Fibroblast of peridontal ligament (primary cell): Measurements from ENCODE around the gene ANKRD33.
A peak's percentile ranks its signal among the peaks of the same experiment; 100 is the strongest.
"Not testable (repeated sequence)": the region's sequence is repeated elsewhere in the genome, so short reads cannot be mapped to it uniquely, and the experiment has no call there.

Experiments used
- DNase-seq: peaks from one replicate; pipeline ENCODE4 v3.0.0-alpha.2; 2010; ENCODE audit errors: extremely low read depth

Gene ANKRD33

DNA sequence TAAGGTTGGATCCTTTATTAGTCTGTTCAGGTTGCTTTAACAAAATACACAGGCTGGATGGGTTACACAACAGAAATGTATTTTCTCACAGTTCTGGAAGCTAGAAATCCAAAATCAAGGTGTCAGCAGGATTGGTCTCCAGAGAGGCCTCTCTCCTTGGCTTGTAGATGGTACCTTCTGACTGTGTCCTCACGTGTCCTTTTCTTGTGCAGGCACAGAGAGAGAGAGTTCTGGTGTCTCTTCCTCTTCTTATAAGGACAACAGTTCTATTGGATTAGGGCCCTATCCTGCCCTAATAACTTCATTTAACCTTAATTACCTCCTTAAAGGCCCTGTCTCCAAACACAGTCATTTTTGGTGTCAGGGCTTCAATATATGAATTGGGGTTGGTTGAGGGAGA lies 4.6 kb upstream of the ANKRD33 start:
- DNase-seq, result no peak

DNA sequence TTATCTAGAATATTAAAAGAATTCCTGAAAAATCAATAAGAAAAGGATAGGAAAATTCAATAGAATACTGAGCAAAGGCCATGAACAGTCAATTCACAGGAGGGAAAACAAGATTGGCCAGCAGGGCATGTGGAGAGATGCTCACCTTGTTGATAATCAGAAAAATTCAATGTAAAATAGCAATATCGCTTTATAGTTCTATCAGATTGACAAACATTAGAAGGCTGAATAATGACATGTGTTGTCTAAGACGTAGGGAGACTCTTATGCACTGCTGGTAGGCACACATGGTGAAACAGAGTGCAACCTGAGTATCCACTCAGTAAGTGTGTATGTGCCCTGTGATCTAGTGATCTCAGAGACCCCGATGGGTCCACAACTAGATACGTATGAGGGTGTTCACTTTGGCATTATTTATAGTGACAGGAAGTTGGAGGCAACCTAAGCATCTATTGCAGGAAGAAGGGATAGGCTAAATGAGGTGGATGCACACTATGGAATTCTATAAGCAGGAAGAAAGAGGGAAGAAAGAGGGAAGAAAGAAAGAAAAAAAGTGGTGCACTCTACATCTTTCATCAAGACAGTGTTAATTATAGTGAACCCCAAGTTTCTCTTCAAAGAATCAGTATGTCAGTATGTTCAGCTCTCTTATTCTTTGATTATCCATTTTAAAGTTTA lies 3.8 kb upstream of the ANKRD33 start:
- no peak for DNase-seq

DNA sequence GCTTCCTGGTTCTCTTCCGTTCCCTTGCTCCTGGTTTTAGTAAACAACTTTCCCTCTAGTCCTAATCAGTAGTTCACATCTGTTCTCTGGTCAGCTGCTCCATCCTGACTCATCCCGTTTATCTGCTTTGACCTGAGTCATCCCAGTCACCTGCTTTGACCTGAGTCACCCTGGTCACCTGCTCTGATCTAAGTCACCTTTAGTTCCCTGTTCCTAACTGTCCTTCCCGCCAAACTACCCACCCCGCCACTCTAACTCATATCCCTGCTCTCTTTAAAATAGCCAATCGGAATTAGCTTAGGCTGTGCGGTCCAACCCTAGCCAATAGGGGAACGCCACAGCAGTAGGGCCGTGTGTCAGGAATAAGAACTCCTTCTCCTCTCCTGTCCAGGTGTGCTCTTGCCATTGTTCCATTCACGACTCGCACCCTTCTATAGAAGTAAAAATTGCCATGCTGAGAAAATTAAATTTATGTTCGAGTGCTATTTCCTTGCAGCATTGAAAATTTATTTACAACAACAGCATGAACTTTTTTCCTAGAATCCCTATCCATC lies 3.1 kb upstream of the ANKRD33 start:
- DNase-seq, result no peak

DNA sequence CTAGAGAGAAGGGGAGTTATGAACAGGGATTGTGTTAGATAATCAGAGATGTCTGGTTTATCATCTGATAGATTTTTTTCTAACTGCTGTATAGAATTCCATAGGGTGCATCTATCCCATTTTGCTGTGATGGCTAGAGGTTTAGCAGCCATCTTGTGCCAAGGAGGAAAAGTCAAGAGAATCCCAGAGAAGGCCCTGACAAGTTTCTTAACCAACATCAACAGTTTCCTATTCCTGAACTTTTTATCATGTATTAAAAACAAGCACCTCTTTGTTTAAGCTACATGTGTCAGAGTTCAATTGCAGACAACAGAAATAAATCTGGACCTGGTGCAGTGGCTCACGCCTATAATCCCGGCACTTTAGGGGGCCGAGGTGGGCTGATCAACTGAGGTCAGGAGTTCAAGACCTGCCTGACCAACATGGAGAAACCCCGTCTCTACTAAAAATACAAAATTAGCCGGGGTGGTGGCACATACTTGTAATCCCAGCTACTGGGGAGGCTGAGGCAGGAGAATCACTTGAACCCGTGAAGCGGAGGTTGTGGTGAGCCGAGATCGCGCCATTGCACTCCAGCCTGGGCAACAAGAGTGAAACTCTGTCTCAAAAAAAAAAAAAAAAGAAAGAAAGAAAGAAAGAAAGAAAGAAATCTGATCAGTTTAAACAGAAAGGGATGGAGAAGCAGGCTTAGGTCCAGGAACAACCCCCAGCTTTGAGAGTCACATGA lies 2.4 kb upstream of the ANKRD33 start:
- DNase-seq, result not testable (repeated sequence)

DNA sequence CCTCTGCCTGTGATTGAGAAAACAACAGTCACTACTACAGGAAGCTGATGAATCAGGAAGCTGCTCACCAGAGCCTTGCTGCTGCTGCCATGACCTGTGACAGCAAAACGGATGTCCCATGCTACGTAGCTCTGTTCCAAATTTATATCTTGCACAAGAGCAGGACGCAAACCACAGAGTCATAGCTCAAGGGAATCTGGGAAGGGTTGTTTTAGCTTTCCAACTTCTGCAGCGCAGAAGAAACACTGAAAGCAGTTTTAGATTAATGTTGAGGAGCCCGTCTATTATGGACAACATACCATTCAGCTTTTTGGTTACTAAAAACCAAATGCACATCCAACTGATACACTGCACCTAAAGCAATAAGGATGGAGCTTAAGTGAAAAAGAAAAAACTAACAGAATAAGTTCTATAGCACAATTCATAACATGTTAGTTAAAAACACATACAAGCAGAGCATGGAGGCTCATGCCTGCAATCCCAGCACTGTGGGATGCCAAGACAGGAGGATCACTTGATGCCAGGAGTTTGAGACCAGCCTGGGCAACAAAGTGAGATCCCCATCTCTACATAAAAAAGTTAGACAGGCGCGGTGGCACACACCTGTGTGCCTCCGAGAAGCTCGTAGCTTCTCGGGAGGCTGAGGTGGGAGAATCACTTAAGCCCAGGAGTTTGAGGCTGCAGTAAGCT lies 1.7 kb upstream of the ANKRD33 start:
- DNase-seq, result peak; percentile 98

DNA sequence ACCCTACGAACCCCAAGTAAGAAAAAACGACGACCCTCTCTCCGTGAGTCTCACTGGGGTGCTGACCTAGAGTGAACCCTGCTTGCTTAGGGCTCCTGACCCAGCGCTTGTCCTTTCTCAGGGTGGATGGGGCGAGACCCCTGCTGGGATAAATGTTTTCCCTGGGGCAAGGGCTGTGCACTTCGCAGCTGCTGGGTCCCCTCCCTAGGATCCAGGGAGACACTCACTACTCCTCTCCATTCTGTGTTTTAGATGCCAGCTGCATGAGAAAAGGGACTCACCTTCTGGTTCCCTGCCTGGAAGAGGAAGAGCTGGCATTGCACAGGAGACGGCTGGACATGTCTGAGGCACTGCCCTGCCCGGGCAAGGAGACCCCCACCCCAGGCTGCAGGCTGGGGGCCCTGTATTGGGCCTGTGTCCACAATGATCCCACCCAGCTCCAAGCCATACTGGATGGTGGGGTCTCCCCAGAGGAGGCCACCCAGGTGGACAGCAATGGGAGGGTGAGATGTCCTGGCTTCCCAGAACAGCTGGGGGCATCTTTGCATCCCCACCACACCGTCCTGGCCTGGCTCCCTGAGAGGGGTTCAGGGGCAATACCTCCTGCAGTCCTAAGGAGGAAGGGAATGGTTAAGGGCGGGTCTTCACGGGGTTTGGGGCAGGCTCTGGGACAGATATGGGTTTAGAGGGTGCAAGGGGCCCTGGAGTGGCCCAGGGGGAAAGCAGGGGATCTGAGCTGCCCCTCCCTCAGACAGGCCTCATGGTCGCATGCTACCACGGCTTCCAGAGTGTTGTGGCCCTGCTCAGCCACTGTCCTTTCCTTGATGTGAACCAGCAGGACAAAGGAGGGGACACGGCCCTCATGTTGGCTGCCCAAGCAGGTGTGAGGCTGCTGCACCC lies 663 bp downstream of the ANKRD33 start:
- DNase-seq, result no peak

DNA sequence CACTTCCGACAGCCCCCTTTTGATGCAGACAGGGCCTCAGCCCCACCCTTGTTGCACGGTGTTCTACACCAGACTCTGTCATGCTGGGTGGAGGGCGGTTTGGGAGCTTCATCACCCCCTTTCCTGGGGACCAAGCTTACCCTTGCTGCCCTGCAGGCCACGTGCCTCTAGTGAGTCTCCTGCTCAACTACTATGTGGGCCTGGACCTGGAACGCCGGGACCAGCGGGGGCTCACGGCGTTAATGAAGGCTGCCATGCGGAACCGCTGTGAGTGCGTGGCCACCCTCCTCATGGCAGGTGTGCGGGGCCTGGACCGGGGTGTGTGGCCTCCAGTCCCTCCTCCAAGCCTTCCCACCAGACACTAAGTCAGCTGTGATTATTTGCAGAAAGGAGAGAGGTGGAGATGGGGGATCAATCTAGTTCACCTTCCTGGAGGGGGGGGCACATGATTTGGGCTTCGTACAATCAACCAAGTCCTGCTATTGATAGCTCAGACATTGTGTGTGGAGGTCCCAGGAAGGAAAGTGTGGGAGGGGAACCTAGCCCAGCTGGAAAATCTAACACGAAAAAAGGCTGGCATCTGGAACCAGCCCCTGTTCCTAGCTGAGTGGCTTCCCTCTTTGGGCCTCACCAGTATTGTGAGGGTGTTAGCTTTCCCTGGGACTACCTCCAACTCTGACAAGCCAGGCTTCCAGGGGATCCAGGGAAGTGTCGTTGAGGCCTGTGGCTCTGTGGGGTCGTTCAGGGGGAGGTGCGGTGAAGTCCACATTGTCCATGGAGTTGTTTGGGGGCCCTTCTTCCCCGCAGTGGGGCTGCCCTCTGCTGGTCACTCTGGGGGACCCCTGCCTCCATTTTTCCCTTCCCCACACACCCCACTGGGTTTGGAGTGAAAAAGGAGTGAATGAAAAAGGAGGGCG lies 1.6 kb downstream of the ANKRD33 start:
- DNase-seq, result no peak

DNA sequence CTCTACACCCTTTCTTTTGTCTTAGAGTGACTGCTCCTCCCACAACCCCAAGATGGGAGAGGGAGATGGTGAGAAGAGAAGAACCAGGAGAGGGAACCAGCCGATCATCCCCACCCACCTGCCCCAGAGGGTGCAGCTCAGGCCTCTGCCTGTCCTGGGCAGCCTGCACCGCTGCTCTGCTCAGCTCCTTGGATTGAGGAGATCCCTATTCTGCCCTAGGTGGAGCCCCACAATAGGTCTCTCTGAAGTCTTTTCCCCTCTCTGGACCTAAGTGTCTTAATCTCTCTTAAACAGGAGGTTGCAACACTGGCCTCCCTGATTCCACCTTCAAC lies 2.2 kb downstream of the ANKRD33 start:
- no peak for DNase-seq

DNA sequence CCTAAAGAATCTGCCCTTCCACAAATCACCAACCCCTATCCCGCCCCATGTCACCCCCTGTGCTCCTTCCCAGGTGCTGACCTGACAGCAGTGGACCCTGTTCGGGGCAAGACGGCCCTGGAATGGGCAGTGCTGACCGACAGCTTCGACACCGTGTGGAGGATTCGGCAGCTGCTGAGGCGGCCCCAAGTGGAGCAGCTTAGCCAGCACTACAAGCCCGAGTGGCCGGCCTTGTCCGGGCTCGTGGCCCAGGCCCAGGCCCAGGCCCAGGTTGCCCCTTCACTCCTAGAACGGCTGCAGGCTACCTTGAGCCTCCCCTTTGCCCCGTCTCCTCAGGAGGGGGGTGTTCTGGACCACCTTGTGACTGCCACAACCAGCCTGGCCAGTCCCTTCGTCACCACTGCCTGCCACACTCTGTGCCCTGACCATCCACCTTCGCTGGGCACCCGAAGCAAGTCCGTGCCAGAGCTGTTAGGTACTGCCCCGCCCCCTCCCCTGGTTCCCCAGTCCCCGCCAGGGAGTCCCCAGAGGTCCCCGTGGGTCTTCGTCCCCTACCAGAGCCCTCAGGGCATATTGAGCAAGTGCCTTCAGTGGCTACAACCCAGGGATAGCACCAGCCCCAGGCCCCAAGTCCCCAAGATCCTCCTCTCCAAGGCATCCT lies 2.7 kb downstream of the ANKRD33 start:
- DNase-seq, result no peak

DNA sequence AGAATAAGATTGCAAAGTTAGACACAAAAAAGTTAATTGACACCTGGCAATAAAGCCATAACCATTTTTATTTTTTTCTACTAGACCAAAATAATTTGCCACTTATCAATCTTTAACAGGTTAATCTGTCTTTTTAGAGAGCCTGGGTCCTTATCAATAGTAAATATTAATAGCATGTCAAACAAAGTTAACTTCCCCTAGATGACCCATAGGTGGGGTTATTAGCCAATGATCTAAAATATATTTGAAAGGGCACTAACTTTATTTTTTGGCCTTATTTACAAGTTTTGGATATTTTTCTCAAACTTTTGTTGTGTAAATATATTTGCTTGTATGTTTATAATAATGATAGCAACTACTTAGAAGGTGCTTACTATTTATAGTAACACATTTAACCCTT lies 3.9 kb downstream of the ANKRD33 start:
- DNase-seq, result peak; percentile 62

DNA sequence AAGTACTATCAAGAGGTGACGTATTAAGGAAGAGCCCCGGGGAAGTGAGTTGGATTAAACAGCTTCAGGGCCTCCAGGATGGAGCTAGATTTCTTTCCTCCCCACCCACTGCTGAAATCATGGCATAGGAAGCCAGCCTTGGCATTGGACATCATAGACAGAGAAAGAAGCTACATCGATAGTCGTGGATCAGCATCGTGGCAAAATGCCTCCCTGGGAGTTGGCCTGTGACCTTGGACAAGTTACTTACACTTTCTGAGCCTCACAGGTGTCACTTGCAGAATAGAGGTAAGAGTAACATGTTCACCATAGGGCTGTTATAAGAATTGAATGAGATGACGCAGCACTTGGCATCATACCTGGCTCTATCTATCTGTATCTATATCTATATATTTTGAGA lies 5.9 kb downstream of the ANKRD33 start:
- no peak for DNase-seq

DNA sequence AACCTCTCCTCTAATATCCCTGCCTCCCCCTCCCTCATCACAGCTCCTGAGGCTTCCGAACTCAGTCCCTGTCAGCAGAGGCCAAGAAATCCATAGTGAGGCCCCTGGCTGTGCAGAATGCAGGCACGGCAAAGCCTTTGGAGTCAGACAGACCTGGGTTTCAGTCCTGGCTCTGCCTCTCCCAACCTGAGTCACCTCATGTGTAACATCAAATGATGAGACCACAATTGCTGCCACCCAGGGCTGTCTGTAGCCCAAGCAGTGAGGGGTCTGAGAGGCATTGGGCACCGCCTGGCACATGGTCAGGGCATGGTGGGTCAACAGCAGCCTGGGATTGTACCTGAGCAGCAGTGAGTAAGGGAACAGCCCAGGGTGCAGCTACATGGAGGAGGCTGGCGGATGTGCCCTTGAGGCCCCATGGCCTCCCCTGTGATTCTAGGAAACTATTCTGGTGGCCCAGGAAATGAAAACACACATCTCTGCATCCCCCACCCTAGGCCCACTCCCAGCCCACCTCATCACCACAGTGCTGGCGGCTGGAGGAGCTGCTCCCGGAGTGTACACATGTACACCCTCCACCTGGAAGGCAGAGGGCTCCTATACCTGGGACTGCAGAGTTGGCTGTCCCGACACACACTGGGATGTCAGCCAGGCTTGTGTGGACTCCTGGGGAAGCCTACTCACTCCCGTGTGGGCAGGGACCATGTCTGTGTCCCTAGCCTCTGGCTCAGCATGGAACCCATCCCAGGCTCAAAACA lies 7.7 kb downstream of the ANKRD33 start:
- no peak for DNase-seq

DNA sequence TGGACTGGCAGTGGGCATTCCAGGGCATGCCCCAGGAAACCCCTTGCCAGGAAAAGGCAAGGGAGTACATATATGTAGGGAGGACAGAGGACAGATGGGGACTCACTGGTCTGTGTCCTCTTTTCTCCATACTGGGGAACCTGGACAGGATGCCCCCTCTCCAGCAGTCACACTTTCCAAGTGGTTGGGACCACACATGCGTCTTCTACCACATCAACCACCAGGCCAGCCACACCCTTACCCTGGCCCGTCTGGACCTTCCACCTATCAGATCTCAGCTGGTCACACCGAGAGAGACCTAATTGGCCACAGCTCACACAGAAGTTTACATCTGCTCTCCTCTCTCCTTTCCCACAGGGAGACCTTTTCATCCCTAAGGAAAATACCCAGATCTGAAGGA lies 8.3 kb downstream of the ANKRD33 start:
- DNase-seq, result no peak

DNA sequence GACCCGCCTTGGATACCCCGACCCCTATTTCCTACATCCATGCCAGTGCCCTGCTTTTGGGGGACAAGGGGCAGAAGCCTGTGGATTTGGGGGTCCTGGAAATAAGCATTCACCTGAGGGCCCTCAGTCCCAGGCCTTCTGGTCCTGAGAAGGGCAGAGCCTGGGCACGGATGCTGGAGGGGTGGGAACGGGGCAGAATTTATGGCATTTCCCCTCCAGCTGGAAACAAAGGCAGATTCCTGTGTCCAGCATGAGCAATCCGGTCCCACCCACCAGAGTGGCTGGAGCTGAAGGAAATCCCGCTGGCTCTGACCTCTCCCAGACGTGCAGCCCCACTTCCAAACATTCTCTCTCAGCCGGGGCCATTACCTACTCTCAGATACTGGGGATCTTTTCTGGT lies 9.3 kb downstream of the ANKRD33 start:
- DNase-seq, result no peak

DNA sequence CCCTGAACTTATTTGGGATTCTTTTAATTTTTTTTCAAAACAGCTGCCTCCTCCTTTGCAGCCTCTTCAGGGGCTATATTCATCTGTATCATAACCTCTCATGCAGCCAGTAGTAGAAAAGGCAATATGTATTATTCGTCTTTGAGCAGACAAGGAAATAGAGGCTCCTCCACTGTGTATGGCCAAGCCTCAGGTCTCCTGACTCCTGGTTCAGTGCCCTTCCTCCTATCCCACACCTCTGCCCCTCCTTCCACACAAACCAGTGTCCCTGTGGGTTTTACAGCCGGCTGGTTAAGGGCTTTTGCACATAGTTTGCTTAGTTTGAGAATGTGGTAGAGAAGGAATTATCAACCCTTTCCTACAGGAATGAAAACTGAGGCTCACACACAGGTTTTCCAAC lies 10.6 kb downstream of the ANKRD33 start:
- DNase-seq, result no peak

DNA sequence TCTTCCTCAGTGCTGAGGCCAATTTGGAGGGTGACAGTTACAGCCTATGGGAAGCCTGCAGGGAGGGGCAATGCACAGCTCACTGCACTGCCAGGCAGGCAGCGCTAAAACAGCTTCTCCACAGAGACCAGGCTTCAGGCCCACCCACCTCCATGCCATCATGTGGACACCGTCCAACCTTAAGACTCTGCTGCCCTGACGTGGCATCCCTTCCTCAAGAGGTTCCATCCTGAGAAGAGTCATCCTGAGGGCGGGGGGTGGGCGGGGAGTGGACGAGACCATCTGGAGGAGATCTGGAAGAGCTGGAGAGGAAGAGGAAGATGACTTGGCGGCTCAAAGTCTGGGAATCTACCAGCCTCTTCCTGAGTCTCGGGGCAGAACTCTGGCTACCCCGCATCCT lies 11.0 kb downstream of the ANKRD33 start:
- no peak for DNase-seq

DNA sequence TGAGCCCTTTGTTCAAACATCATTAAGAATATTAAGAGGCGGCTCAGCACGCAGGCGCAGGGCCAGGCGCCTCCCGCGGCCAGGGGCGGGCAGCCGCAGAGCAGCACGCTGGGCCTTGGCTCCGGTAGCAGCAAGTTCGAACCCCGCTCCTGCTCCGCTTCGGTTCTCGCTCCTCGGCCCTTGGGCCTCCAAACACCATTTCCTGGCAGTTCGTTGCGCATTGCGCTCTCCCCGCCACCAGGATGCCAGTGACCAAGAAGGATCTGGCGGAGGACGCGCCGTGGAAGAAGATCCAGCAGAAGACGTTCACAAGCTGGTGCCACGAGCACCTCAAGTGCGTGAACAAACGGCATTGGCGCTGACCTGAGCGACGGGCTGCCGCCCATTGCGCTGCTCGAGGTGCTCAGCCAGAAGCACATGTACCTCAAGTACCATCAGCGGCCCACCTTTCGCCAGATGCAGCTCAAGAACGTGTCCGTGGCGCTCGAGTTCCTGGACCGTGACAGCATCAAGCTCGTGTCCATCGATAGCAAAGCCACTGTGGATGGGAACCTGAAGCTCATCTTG lies 12.5 kb downstream of the ANKRD33 start:
- DNase-seq, result no peak

DNA sequence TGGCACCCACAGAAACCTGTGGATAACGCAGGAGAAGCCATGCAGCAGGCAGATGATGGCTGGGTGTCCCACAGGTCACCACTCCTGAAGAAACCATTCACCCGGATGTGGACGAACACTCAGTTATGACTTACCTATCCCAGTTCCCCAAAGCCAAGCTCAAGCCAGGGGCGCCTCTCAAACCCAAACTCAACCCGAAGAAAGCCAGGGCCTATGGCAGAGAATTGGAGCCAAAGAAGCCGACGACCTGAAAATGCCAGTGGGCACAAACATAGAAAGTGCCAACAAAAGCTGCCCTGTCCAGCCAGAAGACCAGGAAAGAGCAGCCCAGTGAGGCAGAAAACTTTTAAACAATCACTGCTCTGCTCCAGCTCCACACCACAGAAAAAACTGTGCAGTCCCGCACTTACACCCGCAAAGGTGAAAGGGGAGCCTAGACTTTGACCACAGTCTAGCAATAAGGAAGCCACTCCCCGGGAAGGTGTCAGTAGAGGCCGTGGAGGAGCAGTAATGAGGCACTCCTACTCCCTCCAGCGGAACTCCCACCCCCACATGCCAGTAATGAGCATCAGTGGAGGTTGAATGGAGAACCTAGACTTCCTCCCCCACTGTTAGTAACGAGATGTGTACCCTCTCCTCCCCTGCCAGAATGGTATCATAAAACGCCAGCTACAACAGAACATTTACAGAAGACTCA lies 13.4 kb downstream of the ANKRD33 start:
- no peak for DNase-seq

DNA sequence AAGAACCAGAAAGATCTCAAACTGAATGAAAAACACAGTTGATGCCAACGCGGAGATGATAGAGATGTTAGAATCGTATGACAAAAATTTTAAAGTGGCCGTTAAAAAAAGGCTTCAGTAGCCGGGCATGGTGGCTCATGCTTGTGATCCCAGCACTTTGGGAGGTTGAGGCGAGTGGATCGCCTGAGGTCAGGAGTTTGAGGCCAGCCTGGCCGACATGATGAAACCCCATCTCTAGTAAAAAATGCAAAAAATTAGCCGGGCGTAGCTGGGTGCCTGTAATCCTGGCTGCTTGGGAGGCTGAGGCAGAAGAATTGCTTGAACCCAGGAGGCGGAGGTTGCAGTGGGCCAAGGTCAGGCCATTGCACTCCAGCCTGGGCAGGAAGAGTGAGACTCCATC lies 14.0 kb downstream of the ANKRD33 start:
- no peak for DNase-seq
